Endothelial cell of umbilical vein (primary cell): ENCODE results near the gene ZW10. TPM values are rescaled to one million over a fixed set of nuclear protein-coding genes. Genes with fewer than 3 reads are reported as not detected.

Experiments
- BruUV-seq: library from RNA; stranded (reverse); fragments of 400-500 nt; replicated peaks from 2 replicates; lab custom pipeline; 2021; lab: Mats Ljungman, UMichigan
- CTCF ChIA-PET: fragments of 300-600, 350-600 bp; sonication (Branson Sonifier 250); formaldehyde crosslinking; loops from one replicate; lab custom pipeline; 2021; ENCODE audit warnings: antibody characterized with exemption, inconsistent platforms; lab: Charles Lee
- POLR2A ChIA-PET: fragments of 300-600, 350-600 bp; sonication (Branson Sonifier 250); formaldehyde crosslinking; loops from one replicate; lab custom pipeline; 2021; ENCODE audit warnings: antibody characterized with exemption, inconsistent platforms; lab: Charles Lee
- DNase-seq: peaks from one replicate; pipeline ENCODE4 v3.0.0-alpha.2; 2011; ENCODE audit warnings: low read depth, low spot score
- FAIRE-seq: peaks from 2 replicates; lab custom pipeline; 2011; peaks lifted over from hg19 to GRCh38; lab: Jason Lieb, UNC
- H2AFZ ChIP-seq: 2 replicates; pipeline ENCODE4 v1.6.0; 2012; ENCODE audit warnings: low read depth, low read length, control low read depth, inconsistent platforms
- H3K27ac ChIP-seq: 2 replicates; pipeline ENCODE4 v1.5.1; 2011; ENCODE audit warnings: low read depth, mild to moderate bottlenecking, control low read depth, low read length, moderate library complexity; ENCODE audit not compliant: insufficient read depth
- H3K27me3 ChIP-seq, 2 experiments: 2 replicates each; pipeline versions ENCODE4 v1.6.0 to v1.6.1; 2011; ENCODE audit warnings: low read length in 2 of 2, mixed read lengths in 1 of 2; ENCODE audit not compliant: control insufficient read depth in 2 of 2, insufficient read depth in 2 of 2
- H3K36me3 ChIP-seq, 2 experiments: 2 replicates in 1 of 2; 3 replicates in 1 of 2; pipeline ENCODE4 v1.5.1; 2011; ENCODE audit warnings: low read length in 2 of 2, mild to moderate bottlenecking in 1 of 2, moderate library complexity in 1 of 2; ENCODE audit not compliant: control insufficient read depth in 2 of 2, insufficient read depth in 2 of 2; ENCODE audit errors: extremely low read depth in 1 of 2
- H3K4me1 ChIP-seq: 3 replicates; pipeline ENCODE4 v1.5.1; 2011; ENCODE audit warnings: mild to moderate bottlenecking, low read length; ENCODE audit not compliant: control insufficient read depth, insufficient read depth; ENCODE audit errors: extremely low read depth
- H3K4me2 ChIP-seq: 2 replicates; pipeline ENCODE4 v1.6.1; 2011; ENCODE audit warnings: low read length, control low read depth, mixed read lengths; ENCODE audit not compliant: insufficient read depth
- H3K4me3 ChIP-seq, 3 experiments: fragments of 200-600 bp in 1 of 3; sonication (generic), shearing (Covaris generic) in 1 of 3; replicated peaks in 1 of 3; 2 replicates each; pipeline ENCODE4 v1.5.1; 2011 to 2016; ENCODE audit warnings: control low read depth in 3 of 3, low read length in 3 of 3, mild to moderate bottlenecking in 2 of 3, inconsistent platforms in 1 of 3, low read depth in 1 of 3, moderate library complexity in 1 of 3; ENCODE audit not compliant: insufficient read depth in 1 of 3
- H3K79me2 ChIP-seq: 2 replicates; pipeline ENCODE4 v1.6.0; 2012; ENCODE audit warnings: low read length, inconsistent platforms; ENCODE audit not compliant: control insufficient read depth, insufficient read depth
- H3K9ac ChIP-seq: replicated peaks from 2 replicates; pipeline ENCODE3; 2011; ENCODE audit warnings: low read length, control low read depth; ENCODE audit not compliant: insufficient read depth; ENCODE audit errors: extremely low read depth
- H3K9me1 ChIP-seq: replicated peaks from 3 replicates; pipeline ENCODE4 v1.6.0; 2011; ENCODE audit warnings: mild to moderate bottlenecking, low read length; ENCODE audit not compliant: control insufficient read depth, insufficient read depth; ENCODE audit errors: extremely low read depth
- H3K9me3 ChIP-seq: replicated peaks from 2 replicates; pipeline ENCODE4 v1.5.1; 2012; ENCODE audit warnings: low read length, inconsistent platforms; ENCODE audit not compliant: control insufficient read depth, insufficient read depth
- H4K20me1 ChIP-seq: replicated peaks from 2 replicates; pipeline ENCODE3; 2011; ENCODE audit warnings: mild to moderate bottlenecking, low read length; ENCODE audit not compliant: control insufficient read depth, insufficient read depth; ENCODE audit errors: extremely low read depth
- CTCF ChIP-seq, 2 donors: IDR thresholded peaks; 1 replicate in 1 of 2; 2 replicates in 1 of 2; pipeline ENCODE4 v1.5.1; 2011; ENCODE audit warnings: low read length in 2 of 2, mild to moderate bottlenecking in 2 of 2, moderate library complexity in 2 of 2, control low read depth in 1 of 2, inconsistent platforms in 1 of 2, low read depth in 1 of 2; ENCODE audit not compliant: insufficient read depth in 1 of 2; ENCODE audit errors: extremely low read depth in 1 of 2
- EZH2 ChIP-seq: IDR thresholded peaks from 2 replicates; pipeline ENCODE4 v1.6.1; 2012; ENCODE audit warnings: borderline replicate concordance, low read depth, mild to moderate bottlenecking, moderate library complexity, low read length, inconsistent platforms; ENCODE audit not compliant: severe bottlenecking
- FOS ChIP-seq: IDR thresholded peaks from 2 replicates; pipeline ENCODE4 v1.6.1; 2011; ENCODE audit warnings: mild to moderate bottlenecking, low read length, moderate library complexity, borderline replicate concordance; ENCODE audit not compliant: insufficient read depth
- GATA2 ChIP-seq: IDR thresholded peaks from 2 replicates; pipeline ENCODE4 v1.7.0; 2011; ENCODE audit warnings: low read depth, mild to moderate bottlenecking, moderate library complexity, mixed read lengths, low read length; ENCODE audit not compliant: insufficient read length, insufficient read depth
- JUN ChIP-seq: IDR thresholded peaks from 2 replicates; pipeline ENCODE4 v1.6.1; 2011; ENCODE audit warnings: borderline replicate concordance, low read depth; ENCODE audit not compliant: insufficient read length, insufficient read depth
- MAX ChIP-seq: IDR thresholded peaks from 2 replicates; pipeline ENCODE4 v1.6.1; 2011; ENCODE audit not compliant: insufficient read depth, insufficient read length
- MYC ChIP-seq: IDR thresholded peaks from one replicate; pipeline ENCODE4 v1.6.1; 2011; ENCODE audit warnings: mild to moderate bottlenecking, low read depth, low read length
- POLR2A ChIP-seq: IDR thresholded peaks from 2 replicates; pipeline ENCODE4 v1.6.1; 2012; ENCODE audit warnings: low read depth, mild to moderate bottlenecking, control low read depth, low read length
- POLR2AphosphoS5 ChIP-seq: IDR thresholded peaks from 2 replicates; pipeline ENCODE4 v1.6.1; 2012; ENCODE audit warnings: low read depth, mild to moderate bottlenecking, control low read depth, low read length, moderate library complexity; ENCODE audit not compliant: insufficient read depth
- dilution Hi-C: fragments of 300-500 bp; cut with MboI; formaldehyde crosslinking; loops from one replicate; pipeline ENCODE4 v1.15.0; 2019; ENCODE audit warnings: low sequenced_read_pairs; ENCODE audit not compliant: extremely low pct_ligation_motif_present
- intact Hi-C: fragments of 100-400 bp; cut with micrococcal nuclease; formaldehyde crosslinking; loops from one replicate; pipeline ENCODE4 v1.10.0; 2022
- polyA plus RNA-seq, 4 experiments: library from polyadenylated mRNA; depleted of rRNA in 3 of 4; stranded (reverse) in 3 of 4; unstranded in 1 of 4; fragments of >200 nt; gene quantifications; 2 replicates each; pipeline versions ENCODE4 v1.2.1 to v1.2.3, GENCODE V29; 2011 to 2012; ENCODE audit warnings: missing spikeins in 1 of 4
- total RNA-seq: library from RNA; stranded (reverse); gene quantifications from 2 replicates; pipeline ENCODE4 v1.2.3, GENCODE V29; 2021

The ZW10 gene
- total and polyA plus RNA-seq, 2 donors (not counting 3 experiments of a cell fraction or from before 2014, with no cell fraction given) = 7.5 to 22.1 TPM

GRCh38 chr11:113694390-113694789 is 79.1 kb downstream of the ZW10 start:
- CTCF ChIA-PET = no interaction called here
- intact Hi-C loops = no loop called here
- no TSS peak for BruUV-seq

More at GRCh38 chr11:113694390-113694789, 79.1 kb downstream of the ZW10 start:
- FAIRE-seq = no peak
- Histone ChIP-seq H3K9me1 (no peaks in the 10 kb centered on the region), H3K4me2 (no peak overlapping the region), H3K27ac (no peak overlapping the region), H3K9me3 (no peaks in the 10 kb centered on the region), H3K79me2 (no peaks in the 10 kb centered on the region), H3K9ac (no peak overlapping the region), H4K20me1 (no peaks in the 10 kb centered on the region), H3K36me3 (no peaks in the 10 kb centered on the region), H3K27me3 (no peaks in the 10 kb centered on the region), H2AFZ (no peak overlapping the region), H3K4me1 (no peaks in the 10 kb centered on the region), H3K4me3 (no peak overlapping the region)
- TF ChIP-seq EZH2 (no peak), GATA2 (no peak), JUN (no peak), POLR2AphosphoS5 (no peak), CTCF (IDR thresholded peaks at IDR 0.05; ENCODE audit: extremely low read depth in 1 of 2, insufficient read depth in 1 of 2, low read depth in 1 of 2, low read length in 2 of 2) (no peak), MYC (no peak), FOS (no peak), POLR2A (no peak), MAX (no peak)
- POLR2A ChIA-PET = no interaction called here
- DNase-seq = no peak
- dilution Hi-C loops = no loop called here
